IMR-90 (cell line): ENCODE results near the gene PLD4. TPM values are rescaled to one million over a fixed set of nuclear protein-coding genes. Genes with fewer than 3 reads are reported as not detected.

Experiments used
- ATAC-seq: fragments of 200-7000 bp; cut with Tn5 transposase; 2 replicates; pipeline ENCODE4 v1.9.1; 2020; ENCODE audit warnings: low read depth, mild to moderate bottlenecking, moderate library complexity
- BruUV-seq: library from RNA; stranded (reverse); fragments of 400-500 nt; replicated peaks from 2 replicates; lab custom pipeline; 2021; lab: Mats Ljungman, UMichigan
- CTCF ChIA-PET: fragments of 300-600 bp; formaldehyde crosslinking; extraction: SDS; loops from one replicate; lab custom pipeline; 2021; ENCODE audit warnings: antibody characterized with exemption; lab: Yijun Ruan, JAX
- POLR2A ChIA-PET: fragments of 300-600 bp; sonication (Branson Sonifier 250); formaldehyde crosslinking; loops from one replicate; lab custom pipeline; 2022; ENCODE audit warnings: antibody characterized with exemption; ENCODE audit not compliant: unreplicated experiment; lab: Charles Lee
- DNase-seq: peaks from one replicate; pipeline ENCODE4 v3.0.0; 2013
- H2AFZ ChIP-seq: replicated peaks from 2 replicates; pipeline ENCODE3; 2013; ENCODE audit warnings: low read length, mild to moderate bottlenecking; ENCODE audit not compliant: poor library complexity
- H2AK5ac ChIP-seq: 2 replicates; pipeline ENCODE4 v1.6.1; 2013; ENCODE audit warnings: low read depth, low read length, inconsistent platforms
- H2AK9ac ChIP-seq: replicated peaks from 2 replicates; pipeline ENCODE3; 2013; ENCODE audit warnings: mild to moderate bottlenecking, low read depth, low read length, moderate library complexity; ENCODE audit not compliant: poor library complexity
- H2BK120ac ChIP-seq: 2 replicates; pipeline ENCODE4 v1.6.1; 2013; ENCODE audit warnings: low read depth, low read length, inconsistent platforms
- H2BK15ac ChIP-seq: 3 replicates; pipeline ENCODE4 v1.6.1; 2013; ENCODE audit warnings: low read depth, low read length, inconsistent platforms
- H2BK20ac ChIP-seq: 2 replicates; pipeline ENCODE4 v1.6.1; 2013; ENCODE audit warnings: low read depth, mild to moderate bottlenecking, inconsistent platforms, low read length, moderate library complexity
- H2BK5ac ChIP-seq: 2 replicates; pipeline ENCODE4 v1.6.1; 2013; ENCODE audit warnings: mild to moderate bottlenecking, low read depth, low read length, inconsistent platforms; ENCODE audit not compliant: poor library complexity, severe bottlenecking
- H3K14ac ChIP-seq: replicated peaks from 2 replicates; pipeline ENCODE4 v1.6.1; 2013; ENCODE audit warnings: low read depth, low read length, inconsistent platforms
- H3K18ac ChIP-seq: 2 replicates; pipeline ENCODE4 v1.6.1; 2013; ENCODE audit warnings: low read depth, low read length, control low read depth
- H3K23ac ChIP-seq: 2 replicates; pipeline ENCODE4 v1.6.1; 2013; ENCODE audit warnings: low read depth, low read length, inconsistent platforms
- H3K27ac ChIP-seq: 2 replicates; pipeline ENCODE4 v1.5.1; 2013; ENCODE audit warnings: mild to moderate bottlenecking, control low read depth, low read length; ENCODE audit not compliant: insufficient read depth
- H3K27me3 ChIP-seq: 2 replicates; pipeline ENCODE4 v1.6.1; 2013; ENCODE audit warnings: low read length; ENCODE audit not compliant: control insufficient read depth, insufficient read depth
- H3K36me3 ChIP-seq: 2 replicates; pipeline ENCODE4 v1.6.1; 2013; ENCODE audit warnings: low read length, mixed read lengths; ENCODE audit not compliant: control insufficient read depth, insufficient read depth
- H3K4ac ChIP-seq: 2 replicates; pipeline ENCODE4 v1.6.1; 2013; ENCODE audit warnings: low read depth, low read length, inconsistent platforms
- H3K4me1 ChIP-seq: 2 replicates; pipeline ENCODE4 v1.6.1; 2013; ENCODE audit warnings: low read length, mixed read lengths; ENCODE audit not compliant: control insufficient read depth, insufficient read depth
- H3K4me2 ChIP-seq: 2 replicates; pipeline ENCODE4 v1.6.1; 2013; ENCODE audit warnings: low read depth, mild to moderate bottlenecking, control low read depth, low read length, moderate library complexity
- H3K4me3 ChIP-seq: 2 replicates; pipeline ENCODE4 v1.5.1; 2013; ENCODE audit warnings: low read depth, mild to moderate bottlenecking, control low read depth, low read length, moderate library complexity; ENCODE audit not compliant: insufficient read depth
- H3K56ac ChIP-seq: 2 replicates; pipeline ENCODE4 v1.6.1; 2013; ENCODE audit warnings: low read length, inconsistent platforms; ENCODE audit not compliant: insufficient read depth; ENCODE audit errors: extremely low read depth
- H3K79me1 ChIP-seq, 2 experiments: 2 replicates each; pipeline ENCODE4 v1.6.1; 2013; ENCODE audit warnings: low read length in 2 of 2, inconsistent platforms in 1 of 2, low read depth in 1 of 2
- H3K9ac ChIP-seq: 2 replicates; pipeline ENCODE4 v1.6.1; 2013; ENCODE audit warnings: low read depth, low read length, control low read depth
- H3K9me1 ChIP-seq: 2 replicates; pipeline ENCODE4 v1.6.1; 2013; ENCODE audit warnings: low read length, inconsistent platforms; ENCODE audit not compliant: insufficient read depth
- H3K9me3 ChIP-seq: 2 replicates; pipeline ENCODE4 v1.6.1; 2013; ENCODE audit warnings: low read length; ENCODE audit not compliant: control insufficient read depth, insufficient read depth
- H4K20me1 ChIP-seq: 2 replicates; pipeline ENCODE4 v1.6.1; 2013; ENCODE audit warnings: low read length, inconsistent platforms; ENCODE audit not compliant: insufficient read depth
- H4K5ac ChIP-seq: 2 replicates; pipeline ENCODE4 v1.6.1; 2013; ENCODE audit warnings: mild to moderate bottlenecking, low read depth, low read length, control low read depth
- H4K8ac ChIP-seq, 2 experiments: 2 replicates each; pipeline ENCODE4 v1.6.1; 2013; ENCODE audit warnings: low read depth in 2 of 2, low read length in 2 of 2, control low read depth in 1 of 2, inconsistent platforms in 1 of 2
- H4K91ac ChIP-seq: 2 replicates; pipeline ENCODE4 v1.6.1; 2013; ENCODE audit warnings: low read depth, low read length, inconsistent platforms; ENCODE audit not compliant: insufficient read depth
- BHLHE40 ChIP-seq: fragments of 150-350 bp; IDR thresholded peaks from 2 replicates; pipeline ENCODE4 v1.6.1; 2016; ENCODE audit warnings: mild to moderate bottlenecking, low read depth, low read length
- CEBPB ChIP-seq: IDR thresholded peaks from 2 replicates; pipeline ENCODE4 v1.6.1; 2012; ENCODE audit warnings: low read depth, low read length, improper control_type of control experiment
- CHD1 ChIP-seq: IDR thresholded peaks from 2 replicates; pipeline ENCODE4 v1.6.1; 2012; ENCODE audit warnings: low read depth, low read length, improper control_type of control experiment
- FOS ChIP-seq: fragments of 150-350 bp; IDR thresholded peaks from 2 replicates; pipeline ENCODE4 v1.6.1; 2016; ENCODE audit warnings: low read depth, low read length
- MAFK ChIP-seq: IDR thresholded peaks from 2 replicates; pipeline ENCODE4 v1.6.1; 2012; ENCODE audit warnings: low read depth, low read length, improper control_type of control experiment
- MAZ ChIP-seq: IDR thresholded peaks from 2 replicates; pipeline ENCODE4 v1.6.1; 2012; ENCODE audit warnings: low read depth, mild to moderate bottlenecking, low read length, improper control_type of control experiment, moderate library complexity, borderline replicate concordance
- MXI1 ChIP-seq: IDR thresholded peaks from 2 replicates; pipeline ENCODE4 v1.6.1; 2012; ENCODE audit warnings: low read depth, mild to moderate bottlenecking, low read length, moderate library complexity, borderline replicate concordance
- NFE2L2 ChIP-seq: fragments of 150-350 bp; IDR thresholded peaks from 2 replicates; pipeline ENCODE4 v1.6.1; 2016; ENCODE audit warnings: low read depth, mild to moderate bottlenecking, low read length
- POLR2A ChIP-seq: IDR thresholded peaks from 2 replicates; pipeline ENCODE4 v1.6.1; 2012; ENCODE audit warnings: mild to moderate bottlenecking, low read depth, low read length
- RAD21 ChIP-seq: IDR thresholded peaks from 2 replicates; pipeline ENCODE4 v1.6.1; 2012; ENCODE audit warnings: low read length, improper control_type of control experiment
- RCOR1 ChIP-seq: IDR thresholded peaks from 2 replicates; pipeline ENCODE4 v1.6.1; 2012; ENCODE audit warnings: mild to moderate bottlenecking, low read length, improper control_type of control experiment; ENCODE audit not compliant: insufficient replicate concordance
- RFX5 ChIP-seq: IDR thresholded peaks from 2 replicates; pipeline ENCODE4 v1.8.0; 2012; ENCODE audit warnings: low read depth, mild to moderate bottlenecking, low read length, moderate library complexity
- SMC3 ChIP-seq: fragments of 150-350 bp; IDR thresholded peaks from 2 replicates; pipeline ENCODE4 v1.6.1; 2016; ENCODE audit warnings: low read depth, mild to moderate bottlenecking, antibody characterized with exemption, low read length, moderate library complexity
- WGBS, 2 experiments: methylation state at CpG; one replicate each; pipeline versions ENCODE4 v1.1.5 to v1.1.7; 2013; ENCODE audit warnings: missing lambda C conversion rate in 2 of 2; ENCODE audit not compliant: insufficient read length in 1 of 2; ENCODE audit errors: extremely low coverage in 2 of 2; 5-methylcytosine and 5-hydroxymethylcytosine counted together
- dilution Hi-C: fragments of 300-500 bp; cut with HindIII; formaldehyde crosslinking; loops from one replicate; pipeline ENCODE4 v1.14.3; 2018; ENCODE audit warnings: low sequenced_read_pairs; ENCODE audit not compliant: unreplicated experiment
- in situ Hi-C: fragments of 300-500 bp; cut with MboI; formaldehyde crosslinking; loops from 3 replicates; pipeline ENCODE4 v1.14.3; 2019; ENCODE audit warnings: low sequenced_read_pairs, inconsistent platforms, mixed read lengths
- intact Hi-C: fragments of 100-400 bp; cut with micrococcal nuclease; formaldehyde crosslinking; loops from 2 replicates; pipeline ENCODE4 v1.10.0; 2022
- polyA plus RNA-seq, 3 experiments: library from polyadenylated mRNA; depleted of rRNA; stranded (reverse); fragments of >200 nt; gene quantifications; 2 replicates each; pipeline ENCODE4 v1.2.3, GENCODE V29; 2012; ENCODE audit warnings: low replicate concordance in 1 of 3
- total RNA-seq: library from RNA; depleted of rRNA; stranded (reverse); fragments of >200 nt; gene quantifications from 2 replicates; pipeline ENCODE4 v1.2.3, GENCODE V29; 2012
- TF ChIP-seq, protein P1 (sequence below): conservative IDR thresholded peaks from 2 replicates; pipeline ENCODE4 v1.5.1; 2012; ENCODE audit warnings: mild to moderate bottlenecking, low read depth, low read length, improper control_type of control experiment
- TF ChIP-seq, protein P2 (sequence below): fragments of 150-350 bp; IDR thresholded peaks from 2 replicates; pipeline ENCODE4 v1.6.1; 2016; ENCODE audit warnings: low read depth, mild to moderate bottlenecking, low read length, moderate library complexity, borderline replicate concordance
- TF ChIP-seq, protein P3 (sequence below): fragments of 150-350 bp; IDR thresholded peaks from 2 replicates; pipeline ENCODE4 v1.6.1; 2017; ENCODE audit warnings: mild to moderate bottlenecking, antibody characterized with exemption, low read length, low read depth

Gene PLD4
- total and polyA plus RNA-seq, 2 of the 4 experiments (the other 2 are of a cell fraction): 0.05 TPM; not detected in 1

DNA sequence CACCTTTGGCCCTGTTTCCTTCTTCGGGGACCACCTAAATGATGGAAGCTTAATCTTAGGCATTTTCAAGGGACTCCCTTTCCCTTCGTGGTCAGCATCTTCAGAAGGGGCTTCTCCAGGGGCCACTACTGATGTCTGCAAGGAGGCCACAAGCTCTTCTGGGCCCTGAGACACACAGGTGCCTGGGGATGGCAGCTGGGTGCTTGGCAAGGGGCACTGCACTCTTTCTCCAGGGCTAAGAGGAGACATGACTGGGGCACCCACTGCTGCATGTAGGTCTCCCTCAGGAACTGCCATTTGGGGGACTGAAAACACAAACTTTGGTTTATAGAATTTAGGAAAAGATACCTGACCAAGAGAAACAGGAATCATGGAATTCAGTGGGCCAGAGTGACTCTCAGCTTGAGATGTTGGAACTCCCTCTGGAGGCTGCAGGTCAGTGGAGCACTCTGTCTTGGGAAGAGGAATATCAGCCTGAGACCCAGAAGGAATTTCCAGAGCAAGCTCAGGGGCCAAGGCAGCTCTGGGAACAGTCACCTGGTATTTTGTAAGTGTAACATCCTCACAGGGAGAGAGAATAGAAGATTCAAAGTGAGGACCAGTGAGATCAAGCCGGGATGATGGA, 16.0 kb downstream of the PLD4 start:
- no peak overlapping the region for H3K14ac ChIP-seq
- H3K9ac ChIP-seq: no peak overlapping the region
- H3K27me3 ChIP-seq: peaks cover 24% of the 10 kb centered on the region
- in situ Hi-C loops (no loop called here), intact Hi-C loops (no loop called here), dilution Hi-C loops (no loop called here)
- H2BK120ac ChIP-seq: no peak overlapping the region
- H3K4me2 ChIP-seq: no peak overlapping the region
- CTCF ChIA-PET: interaction anchor here (0.7 kb wide), 1 partner anchor 263 kb away, joined by 3 read pairs; no protein-coding TSS in a partner anchor
- no peak overlapping the region for H2AK5ac ChIP-seq
- no peak overlapping the region for H3K23ac ChIP-seq
- no peaks in the 10 kb centered on the region for H3K4me1 ChIP-seq
- no peak overlapping the region for H2BK5ac ChIP-seq
- no peaks in the 10 kb centered on the region for H3K9me1 ChIP-seq
- H2AK9ac ChIP-seq: no peak overlapping the region
- H2BK15ac ChIP-seq: no peak overlapping the region
- DNase-seq (peak; percentile 11), ATAC-seq (no peak)
- TF ChIP-seq RCOR1: no peak
- TF ChIP-seq MXI1: no peak
- TF ChIP-seq BHLHE40: no peak
- TF ChIP-seq RAD21: peak; percentile 34
- TF ChIP-seq NFE2L2: no peak
- no peak for TF ChIP-seq MAFK
- TF ChIP-seq FOS: no peak
- no peak for TF ChIP-seq RFX5
- TF ChIP-seq CHD1: no peak
- TF ChIP-seq, protein P1, sequence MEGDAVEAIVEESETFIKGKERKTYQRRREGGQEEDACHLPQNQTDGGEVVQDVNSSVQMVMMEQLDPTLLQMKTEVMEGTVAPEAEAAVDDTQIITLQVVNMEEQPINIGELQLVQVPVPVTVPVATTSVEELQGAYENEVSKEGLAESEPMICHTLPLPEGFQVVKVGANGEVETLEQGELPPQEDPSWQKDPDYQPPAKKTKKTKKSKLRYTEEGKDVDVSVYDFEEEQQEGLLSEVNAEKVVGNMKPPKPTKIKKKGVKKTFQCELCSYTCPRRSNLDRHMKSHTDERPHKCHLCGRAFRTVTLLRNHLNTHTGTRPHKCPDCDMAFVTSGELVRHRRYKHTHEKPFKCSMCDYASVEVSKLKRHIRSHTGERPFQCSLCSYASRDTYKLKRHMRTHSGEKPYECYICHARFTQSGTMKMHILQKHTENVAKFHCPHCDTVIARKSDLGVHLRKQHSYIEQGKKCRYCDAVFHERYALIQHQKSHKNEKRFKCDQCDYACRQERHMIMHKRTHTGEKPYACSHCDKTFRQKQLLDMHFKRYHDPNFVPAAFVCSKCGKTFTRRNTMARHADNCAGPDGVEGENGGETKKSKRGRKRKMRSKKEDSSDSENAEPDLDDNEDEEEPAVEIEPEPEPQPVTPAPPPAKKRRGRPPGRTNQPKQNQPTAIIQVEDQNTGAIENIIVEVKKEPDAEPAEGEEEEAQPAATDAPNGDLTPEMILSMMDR: peak; percentile 39
- no peak for TF ChIP-seq MAZ
- TF ChIP-seq POLR2A: no peak
- TF ChIP-seq, protein P2, sequence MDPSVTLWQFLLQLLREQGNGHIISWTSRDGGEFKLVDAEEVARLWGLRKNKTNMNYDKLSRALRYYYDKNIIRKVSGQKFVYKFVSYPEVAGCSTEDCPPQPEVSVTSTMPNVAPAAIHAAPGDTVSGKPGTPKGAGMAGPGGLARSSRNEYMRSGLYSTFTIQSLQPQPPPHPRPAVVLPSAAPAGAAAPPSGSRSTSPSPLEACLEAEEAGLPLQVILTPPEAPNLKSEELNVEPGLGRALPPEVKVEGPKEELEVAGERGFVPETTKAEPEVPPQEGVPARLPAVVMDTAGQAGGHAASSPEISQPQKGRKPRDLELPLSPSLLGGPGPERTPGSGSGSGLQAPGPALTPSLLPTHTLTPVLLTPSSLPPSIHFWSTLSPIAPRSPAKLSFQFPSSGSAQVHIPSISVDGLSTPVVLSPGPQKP: no peak
- TF ChIP-seq CEBPB: no peak
- TF ChIP-seq, protein P3, sequence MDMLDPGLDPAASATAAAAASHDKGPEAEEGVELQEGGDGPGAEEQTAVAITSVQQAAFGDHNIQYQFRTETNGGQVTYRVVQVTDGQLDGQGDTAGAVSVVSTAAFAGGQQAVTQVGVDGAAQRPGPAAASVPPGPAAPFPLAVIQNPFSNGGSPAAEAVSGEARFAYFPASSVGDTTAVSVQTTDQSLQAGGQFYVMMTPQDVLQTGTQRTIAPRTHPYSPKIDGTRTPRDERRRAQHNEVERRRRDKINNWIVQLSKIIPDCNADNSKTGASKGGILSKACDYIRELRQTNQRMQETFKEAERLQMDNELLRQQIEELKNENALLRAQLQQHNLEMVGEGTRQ: no peak
- 0 out of 2 replicates have a peak, but pooled peaks have one; percentile 8 for TF ChIP-seq SMC3
- H3K9me3 ChIP-seq: no peaks in the 10 kb centered on the region
- no peak overlapping the region for H4K5ac ChIP-seq
- no peak overlapping the region for H4K8ac ChIP-seq
- no peak overlapping the region for H4K91ac ChIP-seq
- no peak overlapping the region for H3K27ac ChIP-seq
- H2AFZ ChIP-seq: no peak overlapping the region
- H3K79me1 ChIP-seq: no peaks in the 10 kb centered on the region
- H3K18ac ChIP-seq: no peak overlapping the region
- H4K20me1 ChIP-seq: no peaks in the 10 kb centered on the region
- no peaks in the 10 kb centered on the region for H3K36me3 ChIP-seq
- BruUV-seq: no TSS peak
- H2BK20ac ChIP-seq: no peak overlapping the region
- WGBS, 2 experiments: 80% methylated on average over 2 of the region's 3 CpGs; no CpG with 5 or more reads in 1 of the 2 experiments
- no peak overlapping the region for H3K4me3 ChIP-seq
- H3K56ac ChIP-seq: no peak overlapping the region
- H3K4ac ChIP-seq: no peak overlapping the region
- POLR2A ChIA-PET: no interaction called here
